Measurements from ENCODE around the gene PXDN.

DNA sequence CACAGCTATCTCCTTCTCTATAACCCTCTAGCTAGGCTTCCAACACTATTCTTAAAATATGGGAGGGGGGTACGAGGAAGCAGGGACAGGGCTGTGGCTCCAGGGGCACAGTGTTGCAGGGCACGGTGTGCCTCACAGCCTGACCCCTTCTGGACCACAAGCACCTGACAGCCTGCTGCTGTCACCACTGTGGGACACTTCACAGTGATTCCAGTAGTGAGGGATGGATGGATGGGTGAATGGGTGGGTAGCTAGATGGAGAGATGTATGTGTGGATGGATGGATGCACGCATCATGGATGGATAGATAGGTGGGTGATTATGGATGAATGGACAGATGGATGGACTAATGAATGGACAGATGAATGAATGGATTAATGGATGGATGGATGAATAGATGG, 21.6 kb downstream of the PXDN start:
- TF ChIP-seq GATA3 (IDR thresholded peaks at IDR 0.05; ENCODE audit: low read depth, low read length): no peak
- no peak for TF ChIP-seq GATA2 (IDR thresholded peaks at IDR 0.05; ENCODE audit: low read depth, low read length)
